AG04450 (cell line): ENCODE results near the gene SAMMSON. TPM values are rescaled to one million over a fixed set of nuclear protein-coding genes. Genes with fewer than 3 reads are reported as not detected.
A peak's percentile ranks its signal among the peaks of the same experiment; 100 is the strongest.

ENCODE experiments used
- CTCF ChIA-PET: fragments of 300-600, 350-600 bp; formaldehyde crosslinking; extraction: SDS; loops from one replicate; lab custom pipeline; 2022; ENCODE audit warnings: antibody characterized with exemption, inconsistent platforms; lab: Charles Lee
- POLR2A ChIA-PET: fragments of 350-600 bp; formaldehyde crosslinking; extraction: SDS; loops from one replicate; lab custom pipeline; 2021; ENCODE audit warnings: antibody characterized with exemption, inconsistent platforms; lab: Yijun Ruan, JAX
- DNase-seq: peaks from one replicate; pipeline ENCODE4 v3.0.0-alpha.2; 2011; ENCODE audit warnings: low read depth, low spot score
- H3K27ac ChIP-seq: one replicate; pipeline ENCODE4 v1.5.1; 2012; ENCODE audit warnings: low read depth, low read length, control low read depth
- H3K27me3 ChIP-seq: one replicate; pipeline ENCODE4 v1.6.0; 2012; ENCODE audit warnings: low read length; ENCODE audit not compliant: control insufficient read depth, insufficient read depth
- H3K4me3 ChIP-seq: 2 replicates; pipeline ENCODE4 v1.5.1; 2011; ENCODE audit warnings: mild to moderate bottlenecking, low read depth, low read length, control low read depth
- H3K9me3 ChIP-seq: 2 replicates; pipeline ENCODE4 v1.5.1; 2012; ENCODE audit warnings: low read length; ENCODE audit not compliant: control insufficient read depth, insufficient read depth
- CTCF ChIP-seq: IDR thresholded peaks from 2 replicates; pipeline ENCODE4 v1.5.1; 2011; ENCODE audit warnings: low read depth, low read length, control low read depth, inconsistent platforms
- polyA plus RNA-seq: library from polyadenylated mRNA; depleted of rRNA; stranded (reverse); fragments of >200 nt; gene quantifications from 2 replicates; pipeline ENCODE4 v1.2.3, GENCODE V29; 2011

The SAMMSON gene
- polyA plus RNA-seq, 1 experiment = not detected

- Histone ChIP-seq H3K9me3 (no peaks in the 10 kb centered on the region), H3K27me3 (no peaks in the 10 kb centered on the region), H3K27ac (no peak overlapping the region), H3K4me3 (no peak overlapping the region)
- ChIA-PET CTCF (no interaction called here), POLR2A (no interaction called here)
- DNase-seq = no peak
- TF ChIP-seq CTCF = no peak
Measured at GRCh38 chr3:70086336-70086735, 86.8 kb downstream of the SAMMSON start.

- Histone ChIP-seq H3K4me3 (no peak overlapping the region), H3K27me3 (no peaks in the 10 kb centered on the region), H3K27ac (no peak overlapping the region), H3K9me3 (no peaks in the 10 kb centered on the region)
- TF ChIP-seq CTCF = peak; percentile 72
- POLR2A ChIA-PET = no interaction called here
- DNase-seq = no peak
- CTCF ChIA-PET = interaction anchor here (0.5 to 4.0 kb wide), 19 partner anchors 9 to 1591 kb away, joined by 3 to 23 read pairs (median 5); no protein-coding TSS in a partner anchor
Measured at GRCh38 chr3:70090322-70090913, 90.9 kb downstream of the SAMMSON start.

- Histone ChIP-seq H3K4me3 (no peak overlapping the region), H3K27me3 (no peaks in the 10 kb centered on the region), H3K27ac (no peak overlapping the region), H3K9me3 (no peaks in the 10 kb centered on the region)
- TF ChIP-seq CTCF = no peak
- DNase-seq = no peak
- POLR2A ChIA-PET = no interaction called here
- CTCF ChIA-PET = interaction anchor here (1.6 kb wide), 1 partner anchor 27 kb away, joined by 5 read pairs; no protein-coding TSS in a partner anchor
Measured at GRCh38 chr3:70094197-70094596, 94.7 kb downstream of the SAMMSON start.

GRCh38 chr3:70095260-70095659 is 95.7 kb downstream of the SAMMSON start:
- no peak overlapping the region for H3K4me3 ChIP-seq
- CTCF ChIA-PET = interaction anchor here (1.6 kb wide), 1 partner anchor 26 kb away, joined by 5 read pairs; no protein-coding TSS in a partner anchor
- H3K27ac ChIP-seq = no peak overlapping the region
- no peak for TF ChIP-seq CTCF
- no peaks in the 10 kb centered on the region for H3K27me3 ChIP-seq
- POLR2A ChIA-PET = no interaction called here
- no peaks in the 10 kb centered on the region for H3K9me3 ChIP-seq
- no peak for DNase-seq

- H3K27ac ChIP-seq = no peak overlapping the region
- POLR2A ChIA-PET = no interaction called here
- CTCF ChIA-PET = interaction anchor here (0.7 to 1.2 kb wide), 2 partner anchors 9 to 12 kb away, joined by 3 to 4 read pairs; no protein-coding TSS in a partner anchor
- TF ChIP-seq CTCF = no peak
- H3K9me3 ChIP-seq = no peaks in the 10 kb centered on the region
- no peak overlapping the region for H3K4me3 ChIP-seq
- no peak for DNase-seq
- H3K27me3 ChIP-seq = no peaks in the 10 kb centered on the region
Measured at GRCh38 chr3:70096376-70097066, 97.0 kb downstream of the SAMMSON start.
